MCF 10A (cell line): ENCODE results near the gene LDLRAD4. TPM values are rescaled to one million over a fixed set of nuclear protein-coding genes. Genes with fewer than 3 reads are reported as not detected.

Experiments used
- BruUV-seq: library from RNA; stranded (reverse); fragments of 400-500 nt; replicated peaks from 2 replicates; lab custom pipeline; 2021; lab: Mats Ljungman, UMichigan
- CTCF ChIA-PET: fragments of 300-600 bp; sonication (Branson Sonifier 250); formaldehyde crosslinking; extraction: SDS; loops from one replicate; lab custom pipeline; 2021; ENCODE audit warnings: antibody characterized with exemption, inconsistent platforms; lab: Yijun Ruan, JAX
- POLR2A ChIA-PET: fragments of 300-600, 350-650 bp; sonication (Branson Sonifier 250); formaldehyde crosslinking; extraction: SDS; loops from one replicate; lab custom pipeline; 2020; ENCODE audit warnings: antibody characterized with exemption, inconsistent platforms; lab: Yijun Ruan, JAX
- DNase-seq: peaks from one replicate; pipeline ENCODE4 v3.0.0-alpha.2; 2018; ENCODE audit not compliant: unreplicated experiment
- H3K27ac Mint-ChIP-seq: one replicate; pipeline ENCODE4 v1.8.0; 2022; ENCODE audit warnings: mild to moderate bottlenecking, low read depth, mixed read lengths; ENCODE audit not compliant: unreplicated experiment
- H3K27me3 Mint-ChIP-seq: one replicate; pipeline ENCODE4 v1.8.0; 2022; ENCODE audit warnings: mixed read lengths; ENCODE audit not compliant: insufficient read depth, unreplicated experiment
- H3K36me3 Mint-ChIP-seq: one replicate; pipeline ENCODE4 v1.8.0; 2022; ENCODE audit warnings: mild to moderate bottlenecking, moderate library complexity, mixed read lengths; ENCODE audit not compliant: insufficient read depth, unreplicated experiment
- H3K4me1 Mint-ChIP-seq: one replicate; pipeline ENCODE4 v1.8.0; 2022; ENCODE audit warnings: mixed read lengths; ENCODE audit not compliant: insufficient read depth, unreplicated experiment
- H3K4me3 Mint-ChIP-seq: one replicate; pipeline ENCODE4 v1.8.0; 2022; ENCODE audit warnings: mild to moderate bottlenecking, moderate library complexity, mixed read lengths; ENCODE audit not compliant: unreplicated experiment
- H3K9me3 Mint-ChIP-seq: one replicate; pipeline ENCODE4 v1.8.0; 2022; ENCODE audit warnings: mixed read lengths; ENCODE audit not compliant: unreplicated experiment
- intact Hi-C: fragments of 100-400 bp; cut with micrococcal nuclease; formaldehyde crosslinking; loops from 2 replicates; pipeline ENCODE4 v1.14.1; 2022
- total RNA-seq: library from RNA; stranded (reverse); gene quantifications from 2 replicates; pipeline ENCODE4 v1.2.3, GENCODE V29; 2022
- TF ChIP-seq, protein P1 (sequence below): fragments of 200-600 bp; IDR thresholded peaks from one replicate; pipeline ENCODE4 v1.8.0; 2022; ENCODE audit warnings: antibody characterized with exemption, mild to moderate bottlenecking; ENCODE audit not compliant: unreplicated experiment

The LDLRAD4 gene
- total RNA-seq, 1 experiment from 2014 or later: not detected

DNA sequence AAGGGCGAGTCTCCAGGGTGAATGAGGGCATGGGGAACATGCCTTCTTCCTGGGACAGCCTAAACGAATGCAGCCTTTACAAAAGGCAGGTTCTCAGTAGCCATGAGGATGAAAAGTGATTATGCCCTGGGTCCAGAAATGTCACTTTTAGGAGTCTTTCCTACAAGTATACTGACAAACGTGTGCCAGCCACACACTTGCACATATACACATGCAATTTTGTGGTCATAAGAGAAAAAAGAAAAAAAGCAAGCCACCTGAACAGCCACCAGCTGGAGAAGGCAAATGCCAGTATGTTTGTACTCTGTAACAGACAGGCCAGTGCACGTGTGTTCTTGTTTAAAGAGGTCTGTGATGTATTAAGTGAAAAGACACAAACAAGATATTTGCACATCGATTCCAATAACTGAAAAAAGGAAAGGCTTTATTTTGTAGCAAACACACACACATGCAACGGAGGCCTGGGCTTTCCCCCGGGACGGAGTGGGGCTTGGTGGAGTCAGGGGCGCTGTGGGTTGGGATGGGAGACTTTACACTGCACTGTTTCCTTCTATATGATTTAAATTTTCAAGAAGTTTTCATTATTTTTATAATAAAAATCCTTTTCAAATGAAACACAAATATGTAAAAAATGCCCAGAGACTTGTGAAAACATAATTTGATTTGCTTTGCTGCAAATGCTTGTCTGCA lies 399.4 kb downstream of the LDLRAD4 start:
- no peaks in the 10 kb centered on the region for H3K36me3 Mint-ChIP-seq
- H3K4me3 Mint-ChIP-seq: no peak overlapping the region

DNA sequence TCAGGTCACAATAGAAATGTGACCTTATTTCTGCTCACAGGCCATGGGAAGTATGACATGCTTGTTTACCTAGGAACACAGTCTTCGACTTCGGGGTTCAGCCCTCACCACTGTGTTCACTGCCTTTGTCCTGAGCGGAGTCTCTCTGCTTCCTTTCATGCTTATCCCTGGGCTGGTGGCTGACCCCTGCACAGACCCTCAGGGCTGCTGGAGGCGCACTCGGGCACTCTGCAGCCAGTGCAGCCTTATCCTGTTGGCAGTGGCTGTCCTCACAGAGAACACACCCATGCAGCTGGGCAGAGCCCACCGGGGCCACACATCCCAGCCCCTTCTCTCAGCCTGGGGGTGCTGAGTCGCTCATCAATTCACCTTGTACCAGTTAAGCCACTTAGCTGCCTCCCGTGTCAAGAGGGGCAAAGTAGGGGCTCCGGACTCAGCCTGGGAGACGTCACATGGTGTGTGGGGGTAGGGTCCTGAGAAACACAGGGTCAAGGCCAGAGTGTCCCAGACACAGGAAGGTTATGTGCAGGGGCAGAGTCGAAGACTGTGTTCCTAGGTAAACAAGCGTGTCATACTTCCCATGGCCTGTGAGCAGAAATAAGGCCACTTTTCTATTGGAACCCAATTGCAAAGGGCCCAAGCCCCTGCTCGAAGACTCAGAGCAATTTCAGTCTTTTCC lies 400.3 kb downstream of the LDLRAD4 start:
- no TSS peak for BruUV-seq
- DNase-seq: no peak
- Mint-ChIP-seq H3K4me1 (no peaks in the 10 kb centered on the region), H3K36me3 (no peaks in the 10 kb centered on the region), H3K27ac (no peak overlapping the region), H3K4me3 (no peak overlapping the region), H3K9me3 (no peaks in the 10 kb centered on the region), H3K27me3 (peaks cover 14% of the 10 kb centered on the region)
- ChIA-PET POLR2A (no interaction called here), CTCF (no interaction called here)
- intact Hi-C loops: loop anchor here (10.0 kb wide), 1 partner anchor 404 kb away; the partner anchor contains the start of gene LDLRAD4
- TF ChIP-seq, protein P1, sequence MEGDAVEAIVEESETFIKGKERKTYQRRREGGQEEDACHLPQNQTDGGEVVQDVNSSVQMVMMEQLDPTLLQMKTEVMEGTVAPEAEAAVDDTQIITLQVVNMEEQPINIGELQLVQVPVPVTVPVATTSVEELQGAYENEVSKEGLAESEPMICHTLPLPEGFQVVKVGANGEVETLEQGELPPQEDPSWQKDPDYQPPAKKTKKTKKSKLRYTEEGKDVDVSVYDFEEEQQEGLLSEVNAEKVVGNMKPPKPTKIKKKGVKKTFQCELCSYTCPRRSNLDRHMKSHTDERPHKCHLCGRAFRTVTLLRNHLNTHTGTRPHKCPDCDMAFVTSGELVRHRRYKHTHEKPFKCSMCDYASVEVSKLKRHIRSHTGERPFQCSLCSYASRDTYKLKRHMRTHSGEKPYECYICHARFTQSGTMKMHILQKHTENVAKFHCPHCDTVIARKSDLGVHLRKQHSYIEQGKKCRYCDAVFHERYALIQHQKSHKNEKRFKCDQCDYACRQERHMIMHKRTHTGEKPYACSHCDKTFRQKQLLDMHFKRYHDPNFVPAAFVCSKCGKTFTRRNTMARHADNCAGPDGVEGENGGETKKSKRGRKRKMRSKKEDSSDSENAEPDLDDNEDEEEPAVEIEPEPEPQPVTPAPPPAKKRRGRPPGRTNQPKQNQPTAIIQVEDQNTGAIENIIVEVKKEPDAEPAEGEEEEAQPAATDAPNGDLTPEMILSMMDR: no peak

More for the DNA sequence above, 399.4 kb downstream of the LDLRAD4 start:
- TF ChIP-seq, protein P1: no peak
- BruUV-seq: no TSS peak
- intact Hi-C loops: loop anchor here (10.0 kb wide), 1 partner anchor 403 kb away; the partner anchor contains the start of gene LDLRAD4
- no peaks in the 10 kb centered on the region for H3K9me3 Mint-ChIP-seq
- no peak overlapping the region for H3K27ac Mint-ChIP-seq
- H3K4me1 Mint-ChIP-seq: no peaks in the 10 kb centered on the region
- peaks cover 22% of the 10 kb centered on the region for H3K27me3 Mint-ChIP-seq
- no peak for DNase-seq
- ChIA-PET CTCF (no interaction called here), POLR2A (no interaction called here)

DNA sequence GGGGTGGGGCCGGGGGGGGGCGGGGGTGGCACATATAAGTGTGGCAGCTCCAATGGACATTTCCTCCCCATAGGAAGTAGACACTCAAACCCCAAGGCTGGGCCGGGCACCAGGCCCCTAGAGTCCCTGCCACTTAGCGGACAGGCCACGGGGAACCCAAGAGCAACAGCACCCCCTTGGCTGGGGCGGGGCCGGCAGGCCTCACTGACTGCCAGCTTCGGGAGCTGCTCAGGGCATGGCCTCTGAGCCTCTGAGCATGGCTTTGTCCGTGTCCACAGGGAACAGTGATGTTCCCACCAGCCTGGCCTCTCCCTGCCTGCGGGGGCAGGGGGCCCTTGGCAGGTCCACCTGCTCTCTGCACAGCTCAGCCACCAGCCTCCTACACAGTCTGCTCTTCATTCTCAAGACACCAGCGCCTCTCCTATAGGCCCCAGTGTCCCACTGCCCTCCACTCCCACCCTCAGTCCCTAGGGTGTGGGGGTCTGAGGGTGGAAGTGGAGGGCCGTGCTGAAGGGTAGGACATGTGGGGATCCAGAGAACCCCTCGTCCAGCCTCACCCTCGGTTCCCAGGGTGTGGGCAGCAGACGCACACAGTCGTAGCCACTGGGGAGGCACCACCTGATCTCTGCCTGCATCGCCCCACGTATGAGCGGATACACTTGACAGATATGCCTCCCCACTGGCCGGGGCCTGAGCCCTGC lies 401.1 kb downstream of the LDLRAD4 start:
- no peak for DNase-seq
- Mint-ChIP-seq H3K27me3 (peaks cover 8% of the 10 kb centered on the region), H3K36me3 (no peaks in the 10 kb centered on the region), H3K4me3 (no peak overlapping the region), H3K4me1 (no peaks in the 10 kb centered on the region), H3K27ac (no peak overlapping the region), H3K9me3 (no peaks in the 10 kb centered on the region)
- TF ChIP-seq, protein P1: no peak
- BruUV-seq: no TSS peak
- CTCF ChIA-PET: no interaction called here
- intact Hi-C loops: loop anchor here (10.0 kb wide), 1 partner anchor 405 kb away; the partner anchor contains the start of gene LDLRAD4
- POLR2A ChIA-PET: no interaction called here

DNA sequence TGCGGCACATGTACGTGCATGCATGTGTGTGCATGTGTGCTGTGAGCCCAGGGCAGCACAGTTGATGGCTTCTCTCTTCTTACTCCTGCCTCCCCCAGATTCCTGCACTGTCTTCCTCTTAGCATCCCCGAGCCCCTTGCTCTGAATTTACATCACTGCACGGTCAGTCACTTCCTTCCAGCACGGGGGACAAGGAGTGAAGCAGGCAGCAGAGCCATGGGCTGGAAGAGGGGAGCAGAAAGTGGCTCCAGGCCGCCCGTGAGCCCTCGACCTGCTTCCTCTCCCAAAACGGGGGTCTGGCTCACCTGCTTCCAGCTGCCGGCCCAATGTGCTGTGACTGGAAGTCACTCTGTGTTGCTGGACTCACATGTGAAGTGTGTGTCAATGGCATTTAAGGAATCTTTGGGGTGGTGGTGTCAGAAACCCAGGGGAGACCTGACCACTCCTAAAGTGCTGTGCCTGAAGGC lies 401.7 kb downstream of the LDLRAD4 start:
- intact Hi-C loops: no loop called here
- CTCF ChIA-PET: interaction anchor here (1.3 kb wide), 1 partner anchor 10 kb away, joined by 5 read pairs; no protein-coding TSS in a partner anchor
- H3K36me3 Mint-ChIP-seq: no peaks in the 10 kb centered on the region
- H3K27ac Mint-ChIP-seq: no peak overlapping the region
- DNase-seq: no peak
- peaks cover 8% of the 10 kb centered on the region for H3K27me3 Mint-ChIP-seq
- TF ChIP-seq, protein P1: no peak
- no peaks in the 10 kb centered on the region for H3K4me1 Mint-ChIP-seq
- H3K4me3 Mint-ChIP-seq: no peak overlapping the region
- no TSS peak for BruUV-seq
- POLR2A ChIA-PET: no interaction called here
- no peaks in the 10 kb centered on the region for H3K9me3 Mint-ChIP-seq
